HG02981 (cell line): ENCODE data around the gene CTTNBP2NL.

Source experiments
- ATAC-seq: cut with Tn5 transposase; IDR thresholded peaks from one replicate; pipeline ENCODE4 v1.9.1; 2021; ENCODE audit warnings: mild to moderate bottlenecking, moderate library complexity; ENCODE audit not compliant: unreplicated experiment

CTTNBP2NL gene, protein sequence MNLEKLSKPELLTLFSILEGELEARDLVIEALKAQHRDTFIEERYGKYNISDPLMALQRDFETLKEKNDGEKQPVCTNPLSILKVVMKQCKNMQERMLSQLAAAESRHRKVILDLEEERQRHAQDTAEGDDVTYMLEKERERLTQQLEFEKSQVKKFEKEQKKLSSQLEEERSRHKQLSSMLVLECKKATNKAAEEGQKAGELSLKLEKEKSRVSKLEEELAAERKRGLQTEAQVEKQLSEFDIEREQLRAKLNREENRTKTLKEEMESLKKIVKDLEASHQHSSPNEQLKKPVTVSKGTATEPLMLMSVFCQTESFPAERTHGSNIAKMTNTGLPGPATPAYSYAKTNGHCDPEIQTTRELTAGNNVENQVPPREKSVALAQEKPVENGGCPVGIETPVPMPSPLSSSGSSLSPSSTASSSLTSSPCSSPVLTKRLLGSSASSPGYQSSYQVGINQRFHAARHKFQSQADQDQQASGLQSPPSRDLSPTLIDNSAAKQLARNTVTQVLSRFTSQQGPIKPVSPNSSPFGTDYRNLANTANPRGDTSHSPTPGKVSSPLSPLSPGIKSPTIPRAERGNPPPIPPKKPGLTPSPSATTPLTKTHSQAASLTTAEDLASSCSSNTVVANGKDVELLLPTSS

DNA sequence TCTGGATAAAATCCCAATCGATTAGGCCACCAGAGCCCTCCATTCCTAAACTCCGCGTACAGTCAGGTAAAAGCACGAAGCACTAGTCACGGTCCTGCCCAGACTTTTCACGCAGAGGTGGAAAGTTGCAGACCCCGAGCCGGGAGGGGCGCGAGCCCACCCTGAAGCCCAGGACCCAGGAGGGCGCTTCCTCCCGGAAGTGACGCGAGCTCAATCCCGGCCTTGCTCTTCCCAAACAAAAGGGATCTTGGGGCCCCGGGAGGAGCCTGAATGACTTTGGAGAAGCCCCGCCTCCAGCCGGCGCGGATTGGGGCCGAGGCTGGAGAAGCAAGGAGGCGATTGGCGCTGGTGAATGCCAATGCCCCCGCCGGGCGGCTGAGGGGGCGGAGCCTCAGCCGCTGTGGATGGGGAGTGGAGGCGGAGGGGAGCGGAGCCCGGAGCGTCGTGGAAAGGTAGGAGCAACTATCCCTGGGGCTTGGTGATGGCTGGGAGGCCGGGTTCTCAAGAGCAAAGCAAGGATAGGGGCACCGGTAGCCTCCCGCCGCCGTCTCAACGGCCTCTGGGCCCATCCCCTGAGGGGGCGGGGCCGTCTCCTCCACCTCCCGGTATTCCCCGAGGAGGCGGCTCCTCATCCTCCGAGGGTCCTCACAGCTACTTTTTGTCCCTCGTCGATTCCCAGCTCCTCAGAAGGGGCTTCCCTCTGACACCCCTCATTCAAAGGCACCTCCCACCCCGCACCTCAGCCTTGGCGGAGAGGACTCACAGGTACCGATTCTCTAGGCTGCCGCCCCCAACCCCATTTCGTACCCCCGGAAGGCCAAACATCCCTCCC is at the start of gene CTTNBP2NL:
CTTNBP2NL (plus strand) TSS at position 394 of the 832 bp plus-strand sequence. CDS start 19,952 bp downstream, outside the sequence.
- peak; percentile 80 for ATAC-seq

DNA sequence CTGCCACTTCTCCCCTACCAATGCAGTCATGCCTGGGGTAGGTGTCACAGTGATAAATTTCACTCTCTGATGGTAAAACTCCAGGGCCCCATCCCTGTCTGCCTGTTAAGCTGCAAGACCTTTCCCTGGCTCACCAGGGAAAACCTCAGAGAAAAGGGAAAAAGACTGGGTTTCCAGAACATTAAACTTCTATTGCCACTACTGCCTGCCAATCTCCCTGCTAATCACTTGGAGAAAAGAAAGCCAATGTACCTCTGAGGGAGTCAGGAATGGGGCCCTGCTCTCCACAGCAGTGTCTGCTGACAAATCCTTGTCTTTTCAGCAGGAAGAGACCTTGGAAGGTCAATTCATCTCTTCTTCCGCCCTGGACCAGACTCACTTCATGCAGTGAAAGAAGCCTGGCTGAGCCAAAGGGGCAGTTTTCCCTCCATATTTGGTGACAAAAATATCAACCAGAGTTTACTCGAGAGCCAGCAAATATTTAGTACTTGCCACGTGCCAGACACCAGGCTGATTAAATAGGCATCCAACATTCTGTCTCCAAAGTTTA is 49.1 kb upstream of the CTTNBP2NL start:
- no peak for ATAC-seq

DNA sequence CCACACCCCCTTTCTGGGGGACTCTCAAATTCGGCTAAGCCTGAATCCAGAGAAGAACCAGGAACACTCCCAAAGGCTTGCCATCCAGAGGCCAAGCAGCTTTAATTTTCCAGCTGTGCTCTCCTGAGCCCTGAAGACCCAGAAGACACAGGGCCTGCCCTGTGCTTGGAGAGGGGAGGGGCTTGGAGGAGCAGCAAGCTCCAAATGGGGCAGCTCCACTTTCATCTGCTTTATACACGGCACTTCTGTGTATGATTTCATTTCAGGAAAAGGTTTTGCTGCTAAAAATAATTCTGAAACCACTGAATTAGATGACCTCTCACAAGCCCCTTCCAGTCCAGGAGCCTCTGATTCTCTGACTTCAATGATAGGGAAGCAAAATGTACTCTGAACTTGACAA is 39.2 kb upstream of the CTTNBP2NL start:
- no peak for ATAC-seq

DNA sequence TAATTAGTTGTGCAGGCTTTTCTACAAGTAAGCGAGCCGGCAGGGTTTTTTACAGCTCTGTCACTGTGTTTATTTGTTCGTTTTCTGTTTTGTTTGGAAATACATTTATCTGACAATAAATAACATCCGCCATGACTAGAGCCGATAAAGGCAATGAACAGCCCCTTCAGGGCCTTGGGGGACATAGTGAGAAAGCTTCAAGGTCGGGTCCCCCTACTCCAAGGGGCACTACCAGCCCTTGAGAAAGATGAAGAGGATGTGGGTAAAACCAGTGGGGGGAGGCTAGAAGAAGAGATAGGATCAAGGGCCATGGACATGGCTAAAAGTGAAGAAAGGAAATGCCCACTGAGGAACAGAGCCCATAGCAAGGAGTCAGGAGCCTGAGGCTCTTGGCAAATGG is 38.5 kb upstream of the CTTNBP2NL start:
- ATAC-seq, result no peak

DNA sequence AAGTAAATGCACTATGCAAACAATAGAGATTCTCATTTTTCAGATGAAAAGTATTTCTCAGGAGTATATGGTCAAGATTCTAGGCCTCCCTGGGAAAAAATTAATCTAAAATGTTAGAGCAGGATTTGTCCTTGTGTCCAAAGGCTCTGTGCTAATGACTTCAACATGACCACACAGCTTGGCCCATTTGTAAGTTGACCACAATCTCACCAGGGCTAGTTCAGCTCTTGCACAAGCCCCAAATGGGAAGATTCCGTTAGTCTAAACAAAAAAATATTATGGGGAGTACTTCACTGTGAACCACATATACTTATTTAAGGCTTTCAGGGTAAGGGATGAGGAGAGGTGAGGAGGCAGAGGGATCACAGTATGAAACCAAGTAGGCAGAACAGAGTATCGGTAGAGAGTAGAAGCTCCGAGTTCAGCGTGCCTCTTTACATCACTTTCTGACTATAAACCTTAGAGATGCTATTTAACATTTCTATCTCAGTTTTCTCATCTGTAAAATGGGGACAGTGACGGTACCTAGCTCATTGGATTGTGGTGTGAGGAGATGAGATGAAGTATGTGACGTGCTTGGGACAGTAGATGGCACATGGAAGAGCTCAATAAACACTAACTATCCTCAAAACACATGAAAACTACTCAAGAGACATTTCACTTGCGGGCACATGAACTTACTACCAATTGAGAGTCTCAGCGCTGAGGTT is 37.8 kb upstream of the CTTNBP2NL start:
- ATAC-seq, result no peak

DNA sequence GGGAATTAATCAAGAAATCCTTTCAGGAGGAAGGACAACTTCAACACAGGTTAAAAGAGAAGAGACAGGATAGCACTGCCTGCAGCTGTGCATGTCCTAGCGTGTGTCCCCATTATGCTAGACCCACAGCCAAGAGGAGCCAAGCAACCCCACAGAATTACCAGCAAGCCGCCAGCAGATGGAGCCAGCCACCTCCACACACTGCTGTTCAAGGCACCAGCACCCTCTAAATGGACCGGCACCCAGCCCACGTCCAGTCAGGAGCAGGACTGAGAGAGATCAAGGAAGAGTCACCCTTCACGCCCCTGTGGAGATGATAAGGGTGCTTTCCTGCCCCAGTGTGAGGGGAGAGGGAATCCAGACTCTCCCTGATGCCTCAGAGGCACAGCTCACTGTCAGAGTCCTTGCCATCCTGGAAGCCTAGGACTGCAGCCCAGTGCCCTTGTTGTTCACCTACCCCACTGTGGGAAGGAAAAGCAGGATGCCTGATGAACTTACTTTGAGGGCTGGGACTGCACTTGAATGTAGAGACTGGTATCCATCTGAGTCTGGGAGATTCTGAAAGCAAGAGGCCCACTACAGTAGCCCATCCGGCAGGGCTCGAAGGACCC is 37.1 kb upstream of the CTTNBP2NL start:
- no peak for ATAC-seq

DNA sequence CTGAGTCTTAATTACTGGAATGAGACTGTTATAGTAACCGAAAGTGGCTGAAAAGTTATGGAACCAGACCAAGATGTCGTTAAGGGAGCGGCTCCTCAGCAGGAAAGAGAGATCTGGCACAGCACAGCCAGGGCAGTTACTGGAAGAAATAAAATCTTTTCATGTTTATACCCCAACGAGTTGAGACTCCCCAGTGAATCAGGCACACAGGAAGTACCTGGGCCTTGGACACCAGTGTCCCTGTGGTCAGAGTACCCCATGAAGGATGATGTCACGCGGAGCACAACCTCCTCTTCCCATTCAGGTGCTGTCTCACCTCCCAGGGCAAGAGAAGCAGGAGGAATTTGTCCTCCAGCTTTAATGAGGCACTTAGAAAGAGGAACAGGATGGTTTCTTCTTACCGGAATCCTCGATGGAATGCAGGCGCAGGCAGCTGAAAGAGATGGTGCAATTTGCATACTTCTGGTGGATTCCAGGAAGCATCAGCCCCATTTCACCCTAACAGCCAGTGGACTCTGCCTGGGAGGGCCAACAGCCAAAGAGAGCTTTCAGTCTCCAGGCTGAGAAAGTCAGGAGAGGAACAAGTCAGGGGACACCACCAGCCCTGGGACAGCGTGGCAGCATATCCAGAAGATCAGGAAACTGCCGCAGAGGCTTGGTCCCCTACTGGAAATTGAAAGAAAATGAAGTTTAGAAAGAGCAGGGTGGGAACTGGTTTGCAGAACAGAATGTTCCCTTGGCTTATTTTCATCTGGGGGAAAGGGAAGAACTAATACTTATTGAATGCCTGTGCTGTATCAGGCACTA is 35.9 kb upstream of the CTTNBP2NL start:
- ATAC-seq, result no peak

DNA sequence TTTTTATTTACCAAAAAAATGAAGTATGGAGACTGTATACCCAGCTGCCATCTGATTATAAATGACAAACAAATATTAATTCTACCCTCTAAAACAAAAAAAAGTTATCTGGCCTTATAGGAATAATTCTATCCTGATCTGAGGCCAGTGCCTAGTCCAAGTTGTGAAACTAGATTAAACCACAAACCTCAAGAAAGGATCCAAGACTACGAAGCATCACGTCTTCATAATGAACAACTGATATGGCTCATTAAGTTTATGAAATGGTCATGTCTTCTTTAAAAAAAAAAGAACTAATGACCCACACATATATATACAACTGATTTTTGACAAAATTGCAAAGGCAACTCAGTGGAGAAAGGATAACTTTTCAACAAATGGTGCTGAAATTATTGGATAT is 32.4 kb upstream of the CTTNBP2NL start:
- no peak for ATAC-seq

DNA sequence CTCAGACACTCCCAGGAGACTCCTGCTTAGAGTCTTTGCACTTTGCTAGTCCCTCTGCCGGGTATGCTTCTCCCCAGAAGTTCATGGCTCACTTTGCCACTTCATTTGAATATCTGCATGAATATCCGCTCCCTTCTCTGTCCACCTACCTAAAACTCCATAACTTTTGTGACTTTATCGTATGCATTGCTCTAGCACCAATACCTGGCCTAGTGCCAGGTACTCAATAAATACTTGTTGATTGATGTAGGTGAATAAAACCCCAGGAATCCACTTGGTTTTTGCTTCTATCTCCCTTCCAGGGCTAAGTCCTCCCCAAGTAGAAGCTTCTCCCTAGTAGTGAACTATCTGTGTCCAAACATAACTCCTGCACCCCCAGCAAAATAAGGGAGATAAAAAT is 27.8 kb upstream of the CTTNBP2NL start:
- ATAC-seq, result no peak

DNA sequence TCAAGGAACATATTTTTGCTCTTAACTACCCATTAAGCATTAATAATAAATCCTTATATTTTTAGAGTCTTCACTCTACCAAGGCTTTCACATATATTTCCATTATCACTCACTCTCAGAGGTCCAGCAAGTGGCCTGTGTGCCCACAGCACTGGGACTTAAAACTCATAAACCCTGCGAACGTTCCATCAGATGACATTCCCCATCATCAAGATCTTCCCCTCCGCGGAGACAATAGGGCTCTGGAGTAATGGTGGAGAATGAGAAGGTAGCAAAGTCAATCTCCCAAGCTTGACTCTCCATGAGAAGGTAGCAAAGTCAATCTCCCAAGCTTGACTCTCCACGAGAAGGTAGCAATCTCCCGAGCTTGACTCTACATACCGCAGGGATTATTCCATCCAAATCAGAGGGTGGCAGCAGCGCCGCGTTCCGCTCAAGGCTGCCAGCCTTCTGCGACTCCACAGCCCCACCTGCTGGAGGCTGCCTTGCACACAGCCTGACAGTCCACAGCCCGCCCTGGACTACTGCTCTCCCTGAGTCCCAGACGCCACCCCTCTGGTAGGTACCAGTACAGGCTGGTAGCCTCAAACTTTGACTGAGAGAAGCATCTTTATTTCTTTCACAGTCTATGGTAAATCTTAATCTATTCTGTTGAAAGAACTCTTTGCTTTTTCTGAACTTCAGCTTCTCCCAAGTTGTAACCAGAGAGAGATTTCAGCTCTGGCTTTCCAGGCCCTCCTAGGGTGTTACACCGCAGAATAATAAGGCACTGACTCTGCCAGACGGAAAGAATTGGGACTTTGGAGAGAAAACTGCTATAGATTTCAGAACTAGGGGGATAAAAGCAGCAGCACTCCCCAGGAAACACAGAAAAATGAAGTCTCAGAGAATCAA is 26.4 kb upstream of the CTTNBP2NL start:
- peak; percentile 96 for ATAC-seq

DNA sequence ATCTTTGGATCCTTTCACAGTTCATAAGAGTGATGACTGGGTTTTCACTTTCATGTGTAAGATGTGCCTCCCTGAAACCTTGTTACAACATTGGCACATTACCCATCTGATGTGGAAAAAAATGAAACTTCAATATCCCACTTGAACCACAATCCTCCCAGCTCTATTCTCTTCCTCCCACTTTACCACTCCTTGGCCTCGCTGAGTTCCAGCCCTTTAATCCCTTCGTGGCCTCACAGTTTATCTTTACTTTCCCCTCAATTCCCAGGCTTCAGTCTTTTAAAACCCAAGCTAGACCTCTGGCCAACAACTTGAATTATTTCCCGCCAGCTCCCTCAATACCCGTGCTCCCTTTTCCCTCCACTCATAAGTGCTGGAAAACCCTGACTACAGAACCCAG is 25.0 kb upstream of the CTTNBP2NL start:
- no peak for ATAC-seq

DNA sequence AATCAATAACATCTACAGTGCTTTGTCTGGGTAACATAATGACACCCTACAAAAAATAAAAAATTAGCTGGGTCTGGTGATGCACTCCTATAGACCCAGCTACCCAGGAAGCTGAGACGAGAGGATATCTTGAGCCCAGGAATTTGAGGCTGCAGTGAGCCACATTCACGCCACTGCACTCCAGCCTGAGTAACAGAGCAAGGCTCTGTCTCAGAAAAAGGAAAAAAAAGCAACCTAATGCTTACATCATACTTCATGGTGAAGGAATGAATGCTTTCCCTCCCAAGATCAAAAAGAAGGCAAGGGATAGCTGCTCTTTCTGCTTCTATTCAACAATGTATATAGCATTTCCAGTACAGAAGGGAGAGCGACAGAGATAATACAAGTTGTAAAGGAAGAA is 24.2 kb upstream of the CTTNBP2NL start:
- ATAC-seq, result no peak

DNA sequence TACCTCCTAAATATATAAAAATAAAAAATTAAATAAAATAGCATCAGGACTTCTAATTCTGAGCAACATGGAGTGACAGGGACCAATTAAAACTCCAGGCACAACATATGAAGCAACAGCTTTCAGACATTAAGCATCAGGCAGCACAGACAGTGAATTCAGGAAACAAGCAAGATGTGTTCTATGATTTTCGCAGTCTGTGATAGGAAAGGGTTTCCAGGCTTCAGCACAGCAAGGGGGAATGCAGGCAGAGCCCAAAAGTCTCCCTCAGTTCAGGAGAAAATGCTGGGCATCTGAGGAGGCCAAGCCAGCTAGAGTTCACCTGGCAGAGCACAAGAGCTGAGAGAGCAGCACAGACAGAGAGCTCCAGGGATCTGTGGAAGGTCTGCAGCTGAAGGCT is 22.2 kb upstream of the CTTNBP2NL start:
- ATAC-seq, result no peak

DNA sequence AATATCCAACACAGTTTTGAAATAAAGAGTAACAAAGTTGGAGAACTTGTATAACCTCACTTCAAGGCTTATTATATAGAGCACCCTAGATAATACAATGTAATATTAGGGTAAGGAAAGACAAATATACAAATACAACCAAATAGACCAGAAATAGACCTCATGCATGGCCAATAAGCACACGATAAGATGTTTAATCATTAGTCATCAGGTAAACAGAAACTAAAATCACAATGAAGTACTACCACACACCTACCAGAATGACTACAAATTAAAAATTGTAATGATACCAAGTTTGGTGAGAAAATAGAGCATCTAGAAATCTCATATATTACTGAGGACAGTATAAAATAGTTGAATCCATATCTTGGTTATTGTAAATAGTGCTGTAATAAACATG is 20.3 kb upstream of the CTTNBP2NL start:
- ATAC-seq, result no peak

DNA sequence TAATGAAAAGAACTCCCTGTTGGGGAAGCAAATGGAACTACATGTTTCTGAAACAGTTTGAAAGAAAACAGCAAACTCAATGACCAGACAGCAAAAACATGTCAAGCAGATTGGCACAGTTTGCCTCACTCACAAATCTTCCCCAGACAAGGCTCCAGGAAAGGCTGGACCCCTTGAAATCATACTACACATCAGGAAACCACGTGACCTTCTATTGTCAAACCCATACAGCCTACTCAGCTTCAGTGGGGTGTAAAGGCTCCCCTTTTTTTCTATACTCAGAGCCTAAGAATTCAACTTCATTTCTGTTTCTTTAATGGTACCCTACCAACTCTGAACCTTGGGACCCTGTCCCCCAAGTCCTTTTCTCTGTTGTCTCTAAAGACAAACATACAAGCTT is 15.7 kb upstream of the CTTNBP2NL start:
- no peak for ATAC-seq

DNA sequence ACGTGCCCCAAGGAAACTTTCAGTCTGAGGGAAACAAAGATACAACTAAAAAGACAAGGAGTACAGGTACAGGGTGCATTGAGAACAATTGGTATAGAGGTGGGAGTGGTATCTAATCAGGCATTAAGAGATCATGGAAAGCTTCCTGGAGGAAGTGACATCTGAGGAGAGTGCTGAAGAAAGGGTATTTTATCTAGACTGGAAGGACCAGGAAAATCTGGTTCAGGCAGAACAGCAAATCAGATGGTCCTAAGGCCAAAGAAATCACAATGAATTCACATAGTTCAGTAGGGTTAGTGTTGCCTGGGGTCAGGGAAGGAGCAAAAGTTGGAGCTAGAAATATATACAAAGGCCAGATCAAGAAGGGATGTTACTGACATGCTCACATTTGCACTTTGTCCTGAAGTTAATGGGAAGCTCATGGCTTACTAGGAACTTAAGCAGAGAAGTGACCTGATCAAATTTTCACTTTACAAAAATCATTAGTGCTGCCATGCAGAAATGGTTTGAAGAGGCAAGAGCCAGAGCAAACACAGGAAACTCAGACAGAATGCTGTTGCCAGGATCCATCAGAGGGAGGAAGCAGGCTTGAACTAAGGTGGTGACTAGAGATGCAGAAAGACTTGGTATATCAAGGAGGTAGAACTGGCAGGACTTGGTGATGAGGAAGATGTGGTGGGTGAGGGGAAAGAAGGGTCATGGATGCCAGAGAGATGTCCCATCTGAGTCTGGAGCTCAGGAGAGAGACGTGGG is 14.5 kb upstream of the CTTNBP2NL start:
- no peak for ATAC-seq

DNA sequence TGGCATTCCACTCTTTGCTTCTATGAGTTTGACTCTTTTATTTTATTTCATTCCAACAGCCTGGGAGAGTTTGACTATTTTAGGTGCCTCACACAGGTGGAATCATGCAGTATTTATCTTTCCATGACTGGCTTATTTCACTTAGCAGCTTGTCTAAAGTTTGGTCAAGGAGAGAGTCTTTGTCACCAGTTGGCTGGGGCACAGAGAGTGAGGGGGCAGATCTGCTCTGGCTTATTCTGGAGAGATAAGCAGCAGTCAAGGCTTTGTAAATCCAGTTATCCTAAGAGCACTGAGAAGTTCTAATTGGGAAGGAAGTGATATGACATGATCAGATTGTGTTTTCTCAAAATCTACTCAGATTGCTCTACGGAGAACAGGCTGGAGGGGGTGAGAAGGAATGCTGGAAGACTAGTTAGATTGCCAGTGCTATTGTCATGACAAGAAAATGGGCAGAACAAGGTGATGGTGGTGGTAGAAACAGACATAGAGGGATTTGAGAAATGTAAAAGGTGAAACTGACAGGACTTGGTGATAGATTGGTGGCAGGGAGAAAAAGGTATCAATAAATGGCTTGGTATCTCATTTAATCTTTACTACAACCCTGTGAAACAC is 12.1 kb upstream of the CTTNBP2NL start:
- ATAC-seq, result no peak
